Measurements from ENCODE around the gene HSPBAP1.
A peak's percentile ranks its signal among the peaks of the same experiment; 100 is the strongest.

DNA sequence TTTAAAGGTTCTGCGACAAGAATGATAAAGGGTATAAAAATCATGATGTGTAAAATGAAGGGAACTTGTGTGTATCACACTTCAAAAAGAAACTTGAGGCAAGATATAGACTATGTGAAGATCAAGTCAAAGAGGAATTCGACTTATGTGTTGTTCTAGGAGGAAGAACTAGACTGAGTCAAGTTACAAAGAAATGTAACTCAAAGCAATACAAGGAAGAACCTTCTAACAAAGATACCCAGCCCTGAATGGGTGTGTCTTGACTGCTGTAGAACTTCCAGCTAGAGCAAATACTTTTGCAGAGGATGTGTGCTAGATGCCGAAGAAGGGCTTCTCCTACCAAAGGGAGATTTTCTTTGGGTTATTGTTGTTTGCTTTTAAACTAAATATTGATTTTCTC lies 3.7 kb upstream of the HSPBAP1 start:
- peak in 1 of 4 donors; percentile 23 for TF ChIP-seq POLR2A (IDR thresholded peaks at IDR 0.05)
- TF ChIP-seq, protein P1, sequence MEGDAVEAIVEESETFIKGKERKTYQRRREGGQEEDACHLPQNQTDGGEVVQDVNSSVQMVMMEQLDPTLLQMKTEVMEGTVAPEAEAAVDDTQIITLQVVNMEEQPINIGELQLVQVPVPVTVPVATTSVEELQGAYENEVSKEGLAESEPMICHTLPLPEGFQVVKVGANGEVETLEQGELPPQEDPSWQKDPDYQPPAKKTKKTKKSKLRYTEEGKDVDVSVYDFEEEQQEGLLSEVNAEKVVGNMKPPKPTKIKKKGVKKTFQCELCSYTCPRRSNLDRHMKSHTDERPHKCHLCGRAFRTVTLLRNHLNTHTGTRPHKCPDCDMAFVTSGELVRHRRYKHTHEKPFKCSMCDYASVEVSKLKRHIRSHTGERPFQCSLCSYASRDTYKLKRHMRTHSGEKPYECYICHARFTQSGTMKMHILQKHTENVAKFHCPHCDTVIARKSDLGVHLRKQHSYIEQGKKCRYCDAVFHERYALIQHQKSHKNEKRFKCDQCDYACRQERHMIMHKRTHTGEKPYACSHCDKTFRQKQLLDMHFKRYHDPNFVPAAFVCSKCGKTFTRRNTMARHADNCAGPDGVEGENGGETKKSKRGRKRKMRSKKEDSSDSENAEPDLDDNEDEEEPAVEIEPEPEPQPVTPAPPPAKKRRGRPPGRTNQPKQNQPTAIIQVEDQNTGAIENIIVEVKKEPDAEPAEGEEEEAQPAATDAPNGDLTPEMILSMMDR (IDR thresholded peaks at IDR 0.05): no peak
- no peak for TF ChIP-seq POLR2AphosphoS5 (IDR thresholded peaks at IDR 0.05)

Data from upper lobe of left lung (tissue), 4 donors.